Measurements from ENCODE around the gene FN1. TPM values are rescaled to one million over a fixed set of nuclear protein-coding genes. Genes with fewer than 3 reads are reported as not detected.

The FN1 gene
- total RNA-seq, 1 experiment from 2014 or later, result 133 TPM

DNA sequence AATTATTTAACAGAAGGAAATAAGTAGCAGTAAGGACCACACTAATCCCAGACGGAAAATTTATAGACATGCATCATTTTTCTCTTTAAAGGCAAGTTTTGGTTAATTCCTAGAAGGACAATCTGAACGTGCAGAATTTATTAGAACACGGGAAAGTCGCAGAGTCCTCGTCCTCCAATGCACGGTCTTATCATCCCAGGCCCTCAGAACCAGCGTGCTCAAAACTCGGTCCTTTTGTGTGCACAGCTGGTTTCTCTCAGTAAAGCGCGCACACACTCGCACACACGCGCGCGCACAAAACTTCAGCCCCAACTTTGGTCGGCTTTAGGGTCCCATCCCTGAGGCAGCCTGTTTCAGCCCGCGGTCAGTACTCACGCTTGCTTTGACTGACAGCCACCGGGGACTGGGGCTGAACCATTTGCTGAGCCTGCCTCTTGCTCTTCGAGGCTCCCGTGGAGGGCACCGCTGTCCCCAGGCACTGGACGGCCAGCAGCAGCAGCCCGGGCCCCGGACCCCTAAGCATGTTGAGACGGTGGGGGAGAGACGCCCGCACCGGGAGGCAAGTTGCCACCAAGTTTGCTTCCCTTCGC, 493 bp downstream of the FN1 start:
- H3K9me3 Mint-ChIP-seq (ENCODE audit: low read depth, unreplicated experiment), result no peaks in the 10 kb centered on the region
- intact Hi-C loops (cut with micrococcal nuclease; ENCODE audit: unreplicated experiment), result no loop called here
- CTCF ChIA-PET, result no interaction called here
- BruUV-seq (replicated peaks), result no TSS peak
- H3K36me3 Mint-ChIP-seq (ENCODE audit: insufficient read depth, unreplicated experiment), result peaks cover 40% of the 10 kb centered on the region
- no peak for TF ChIP-seq CTCF (IDR thresholded peaks at IDR 0.05; ENCODE audit: unreplicated experiment)
- no peak overlapping the region for H3K27ac Mint-ChIP-seq (ENCODE audit: unreplicated experiment)
- DNase-seq, result peak; percentile 12
- H3K4me1 Mint-ChIP-seq (ENCODE audit: low read depth, unreplicated experiment), result peaks cover 16% of the 10 kb centered on the region
- no peaks in the 10 kb centered on the region for H3K27me3 Mint-ChIP-seq (ENCODE audit: unreplicated experiment)
- H3K4me3 Mint-ChIP-seq (ENCODE audit: low read depth, unreplicated experiment), result peak overlapping the region; percentile 78

DNA sequence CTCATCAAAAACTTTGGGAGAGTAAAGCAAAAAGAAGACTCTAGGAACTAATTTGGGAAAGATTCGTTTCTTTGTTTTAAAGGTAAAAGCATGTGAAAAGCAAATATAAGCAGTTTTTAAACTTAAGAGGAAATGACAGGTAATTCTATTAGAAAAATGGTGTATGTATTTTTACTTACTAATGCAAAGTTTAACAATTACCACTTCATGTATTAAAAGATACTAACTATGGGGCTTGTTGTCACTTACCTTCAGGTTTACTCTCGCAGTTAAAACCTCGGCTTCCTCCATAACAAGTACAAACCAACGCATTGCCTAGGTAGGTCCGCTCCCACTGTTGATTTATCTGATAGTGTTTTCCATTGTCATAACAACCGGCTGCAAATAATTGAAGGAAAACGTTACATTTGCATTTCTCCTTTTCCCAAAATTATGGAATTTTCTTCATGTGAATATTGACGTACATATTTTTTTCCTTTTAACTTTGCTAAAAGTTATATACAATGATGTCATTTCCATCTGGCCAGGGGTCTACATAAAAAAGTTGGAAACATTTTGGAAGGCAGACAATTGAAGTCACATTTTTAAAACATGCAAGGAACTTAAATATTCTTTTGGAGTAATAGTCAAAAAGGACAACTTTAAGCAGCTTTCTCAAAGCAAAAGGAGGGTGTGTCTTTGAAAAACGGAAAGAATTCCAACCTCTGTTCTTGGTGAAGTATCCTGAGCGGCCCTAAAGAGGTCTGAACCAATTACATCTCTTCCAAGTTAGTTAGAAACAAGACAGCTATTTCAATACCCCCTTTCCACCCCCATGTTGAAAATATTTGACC, 1.2 kb downstream of the FN1 start:
- Mint-ChIP-seq H3K27ac (ENCODE audit: unreplicated experiment) (no peak overlapping the region), H3K27me3 (ENCODE audit: unreplicated experiment) (no peaks in the 10 kb centered on the region), H3K36me3 (ENCODE audit: insufficient read depth, unreplicated experiment) (peaks cover 41% of the 10 kb centered on the region), H3K4me1 (ENCODE audit: low read depth, unreplicated experiment) (peaks cover 16% of the 10 kb centered on the region), H3K9me3 (ENCODE audit: low read depth, unreplicated experiment) (no peaks in the 10 kb centered on the region), H3K4me3 (ENCODE audit: low read depth, unreplicated experiment) (peak overlapping the region; percentile 78)
- TSS peak; percentile 64 for BruUV-seq (replicated peaks)
- intact Hi-C loops (cut with micrococcal nuclease; ENCODE audit: unreplicated experiment), result no loop called here
- CTCF ChIA-PET, result no interaction called here
- no peak for DNase-seq
- no peak for TF ChIP-seq CTCF (IDR thresholded peaks at IDR 0.05; ENCODE audit: unreplicated experiment)

GRCh38 chr2:215432759-215433594, 2.9 kb downstream of the FN1 start:
- TF ChIP-seq CTCF (IDR thresholded peaks at IDR 0.05; ENCODE audit: unreplicated experiment), result no peak
- DNase-seq, result no peak
- Mint-ChIP-seq H3K9me3 (ENCODE audit: low read depth, unreplicated experiment) (no peaks in the 10 kb centered on the region), H3K4me1 (ENCODE audit: low read depth, unreplicated experiment) (peaks cover 16% of the 10 kb centered on the region), H3K27ac (ENCODE audit: unreplicated experiment) (peak overlapping the region; percentile 24), H3K36me3 (ENCODE audit: insufficient read depth, unreplicated experiment) (peaks cover 41% of the 10 kb centered on the region), H3K4me3 (ENCODE audit: low read depth, unreplicated experiment) (no peak overlapping the region), H3K27me3 (ENCODE audit: unreplicated experiment) (no peaks in the 10 kb centered on the region)
- no TSS peak for BruUV-seq (replicated peaks)
- CTCF ChIA-PET, result interaction anchor here (0.7 to 1.1 kb wide), 2 partner anchors 22 to 569 kb away, joined by 3 to 4 read pairs; no protein-coding TSS in a partner anchor
- intact Hi-C loops (cut with micrococcal nuclease; ENCODE audit: unreplicated experiment), result no loop called here
